VCaP (cell line): ENCODE measurements around the gene RAB27B.

ENCODE experiments used
- H3K27ac ChIP-seq: fragments of 450-650 bp; 2 replicates; pipeline ENCODE4 v1.5.1; 2017
- TF ChIP-seq, protein P1 (sequence below): fragments of 450-650 bp; conservative IDR thresholded peaks from 2 replicates; pipeline ENCODE4 v1.5.1; 2017; ENCODE audit warnings: mild to moderate bottlenecking, moderate library complexity

Gene RAB27B

DNA sequence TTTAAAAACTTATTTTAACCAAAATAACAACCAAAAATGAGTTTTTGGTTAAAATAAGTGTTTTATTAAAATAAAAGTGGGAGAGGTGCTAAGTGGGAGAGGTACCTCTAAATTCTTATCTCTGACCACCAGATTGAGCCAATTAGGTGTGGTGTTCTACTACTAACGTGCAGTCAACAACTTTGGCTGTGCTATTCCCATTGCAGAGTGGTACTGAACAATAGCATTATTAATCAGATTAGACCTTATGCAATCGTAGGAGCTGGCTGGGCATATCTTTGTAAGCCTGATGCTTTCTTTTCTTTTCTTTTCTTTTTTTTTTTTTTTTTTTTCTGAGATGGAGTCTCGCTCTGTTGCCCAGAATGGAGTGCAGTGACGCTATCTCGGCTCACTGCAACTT, 38.9 kb downstream of the RAB27B start:
- TF ChIP-seq, protein P1, sequence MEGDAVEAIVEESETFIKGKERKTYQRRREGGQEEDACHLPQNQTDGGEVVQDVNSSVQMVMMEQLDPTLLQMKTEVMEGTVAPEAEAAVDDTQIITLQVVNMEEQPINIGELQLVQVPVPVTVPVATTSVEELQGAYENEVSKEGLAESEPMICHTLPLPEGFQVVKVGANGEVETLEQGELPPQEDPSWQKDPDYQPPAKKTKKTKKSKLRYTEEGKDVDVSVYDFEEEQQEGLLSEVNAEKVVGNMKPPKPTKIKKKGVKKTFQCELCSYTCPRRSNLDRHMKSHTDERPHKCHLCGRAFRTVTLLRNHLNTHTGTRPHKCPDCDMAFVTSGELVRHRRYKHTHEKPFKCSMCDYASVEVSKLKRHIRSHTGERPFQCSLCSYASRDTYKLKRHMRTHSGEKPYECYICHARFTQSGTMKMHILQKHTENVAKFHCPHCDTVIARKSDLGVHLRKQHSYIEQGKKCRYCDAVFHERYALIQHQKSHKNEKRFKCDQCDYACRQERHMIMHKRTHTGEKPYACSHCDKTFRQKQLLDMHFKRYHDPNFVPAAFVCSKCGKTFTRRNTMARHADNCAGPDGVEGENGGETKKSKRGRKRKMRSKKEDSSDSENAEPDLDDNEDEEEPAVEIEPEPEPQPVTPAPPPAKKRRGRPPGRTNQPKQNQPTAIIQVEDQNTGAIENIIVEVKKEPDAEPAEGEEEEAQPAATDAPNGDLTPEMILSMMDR: no peak
- H3K27ac ChIP-seq: no peak overlapping the region

DNA sequence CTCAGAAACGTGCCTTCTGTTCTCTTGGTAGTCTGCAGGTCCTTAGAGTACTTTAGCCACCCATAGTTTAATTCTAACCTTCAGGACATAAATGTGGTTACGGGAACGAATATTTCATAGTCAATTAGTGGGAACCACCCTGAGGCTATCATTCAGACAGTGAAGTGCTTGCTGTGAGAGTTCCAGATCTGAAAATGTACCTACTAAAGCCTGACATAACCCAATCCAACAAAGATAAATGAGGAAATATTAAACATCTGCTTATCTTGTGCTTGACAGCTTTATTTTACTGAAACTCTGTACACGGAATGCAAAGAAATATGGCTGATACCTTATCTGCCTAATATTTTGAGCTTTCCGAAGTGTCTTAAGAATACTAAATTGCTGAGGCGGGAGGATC, 43.0 kb downstream of the RAB27B start:
- TF ChIP-seq, protein P1: no peak
- no peak overlapping the region for H3K27ac ChIP-seq

DNA sequence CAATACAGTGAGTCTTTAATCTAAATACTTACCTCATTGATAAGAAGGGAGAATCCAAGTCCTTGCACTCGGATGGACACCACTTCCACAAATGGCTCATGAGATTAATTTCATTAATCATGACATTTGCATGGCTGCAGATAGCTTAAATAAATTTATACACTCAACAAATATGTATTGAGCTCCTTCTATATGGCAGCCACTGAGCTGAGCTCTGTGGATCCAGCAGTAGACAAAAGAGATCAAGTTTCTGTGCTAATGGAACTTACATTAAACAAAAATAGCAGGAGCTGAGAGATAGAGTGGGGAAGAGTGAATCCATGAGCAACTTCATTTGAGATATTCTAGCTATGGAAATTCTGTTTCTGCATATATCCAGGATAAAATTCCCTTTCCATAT, 44.4 kb downstream of the RAB27B start:
- H3K27ac ChIP-seq: no peak overlapping the region
- TF ChIP-seq, protein P1: no peak

DNA sequence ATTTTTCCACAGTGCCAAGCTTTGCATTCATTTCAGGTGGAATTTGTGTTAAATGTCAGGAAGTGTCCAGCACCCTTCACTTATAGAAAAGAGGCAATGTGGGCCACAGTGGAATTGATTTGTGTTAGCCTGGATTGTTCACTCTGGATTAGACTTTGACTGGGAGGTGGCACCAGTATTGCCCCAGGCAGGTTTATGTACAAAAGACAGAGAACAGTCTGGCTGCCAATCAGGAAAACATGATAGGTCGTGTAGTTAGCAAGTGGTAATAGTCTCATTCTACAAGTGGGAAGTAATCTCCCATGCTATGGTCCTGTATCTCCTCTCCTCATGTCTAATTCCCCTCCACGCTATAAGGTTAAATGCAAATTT, 45.6 kb downstream of the RAB27B start:
- TF ChIP-seq, protein P1: no peak
- no peak overlapping the region for H3K27ac ChIP-seq

DNA sequence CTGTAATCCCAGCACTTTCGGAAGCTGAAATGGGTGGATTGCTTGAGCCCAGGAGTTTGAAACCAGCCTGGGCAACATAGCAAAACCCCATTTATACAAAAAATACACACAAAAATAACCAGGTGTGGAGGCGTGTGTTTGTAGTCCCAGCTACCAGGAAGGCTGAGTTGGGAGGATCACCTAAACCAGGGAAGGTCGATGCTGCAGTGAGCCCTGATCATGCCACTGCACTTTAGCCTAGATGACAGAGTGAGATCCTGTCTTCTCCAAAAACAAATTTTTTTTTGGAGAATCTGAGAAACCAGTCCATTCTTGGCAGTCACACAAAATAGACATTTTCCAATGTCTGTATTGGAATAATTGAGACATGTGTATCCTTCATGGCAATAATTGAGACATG, 46.8 kb downstream of the RAB27B start:
- H3K27ac ChIP-seq: no peak overlapping the region
- TF ChIP-seq, protein P1: no peak

DNA sequence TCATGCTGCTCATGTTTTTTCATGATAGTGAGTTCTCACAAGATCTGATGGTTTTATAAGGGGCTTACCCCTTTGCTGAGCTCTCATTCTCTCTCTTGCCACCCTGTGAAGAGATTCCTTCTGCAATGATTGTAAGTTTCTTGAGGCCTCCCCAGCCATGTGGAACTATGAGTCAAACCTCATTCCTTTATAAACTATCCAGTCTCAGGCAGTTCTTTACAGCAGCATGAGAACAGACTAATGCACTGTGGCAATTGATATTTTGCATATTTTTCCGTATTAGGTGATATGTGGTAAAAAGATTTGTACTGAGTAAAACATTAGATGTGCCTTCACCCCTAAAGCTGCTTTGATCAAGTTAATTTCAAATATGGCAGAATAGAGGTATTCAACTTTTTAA, 48.8 kb downstream of the RAB27B start:
- TF ChIP-seq, protein P1: no peak
- H3K27ac ChIP-seq: no peak overlapping the region

DNA sequence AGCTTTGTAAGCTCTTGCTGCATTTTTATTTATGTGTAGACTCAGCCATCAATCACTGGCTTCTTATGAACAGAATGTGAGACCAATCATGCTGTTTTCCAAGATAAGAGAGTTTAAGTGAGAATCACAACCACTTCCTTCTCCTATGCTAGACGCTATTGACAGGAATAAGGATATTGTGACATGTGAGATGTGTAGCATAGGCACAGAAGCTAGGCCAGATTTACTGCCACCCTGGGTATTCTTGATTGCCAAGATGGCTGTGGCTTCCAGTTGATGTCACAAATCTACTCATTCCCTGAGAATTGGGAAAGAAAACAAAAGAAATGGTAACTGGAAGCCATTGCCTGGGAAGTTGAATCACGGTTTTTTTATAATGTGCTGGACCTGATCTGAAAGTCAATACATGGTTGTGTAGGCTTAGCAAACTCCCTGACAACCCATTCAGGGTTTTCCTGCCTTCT, 49.9 kb downstream of the RAB27B start:
- no peak overlapping the region for H3K27ac ChIP-seq
- TF ChIP-seq, protein P1: no peak
